Endothelial cell of umbilical vein (primary cell): ENCODE measurements around the gene CST3. TPM values are rescaled to one million over a fixed set of nuclear protein-coding genes. Genes with fewer than 3 reads are reported as not detected.

ENCODE experiments used
- BruUV-seq: library from RNA; stranded (reverse); fragments of 400-500 nt; replicated peaks from 2 replicates; lab custom pipeline; 2021; lab: Mats Ljungman, UMichigan
- CTCF ChIA-PET: fragments of 300-600, 350-600 bp; sonication (Branson Sonifier 250); formaldehyde crosslinking; loops from one replicate; lab custom pipeline; 2021; ENCODE audit warnings: antibody characterized with exemption, inconsistent platforms; lab: Charles Lee
- POLR2A ChIA-PET: fragments of 300-600, 350-600 bp; sonication (Branson Sonifier 250); formaldehyde crosslinking; loops from one replicate; lab custom pipeline; 2021; ENCODE audit warnings: antibody characterized with exemption, inconsistent platforms; lab: Charles Lee
- DNase-seq: peaks from one replicate; pipeline ENCODE4 v3.0.0-alpha.2; 2011; ENCODE audit warnings: low read depth, low spot score
- FAIRE-seq: peaks from 2 replicates; lab custom pipeline; 2011; peaks lifted over from hg19 to GRCh38; lab: Jason Lieb, UNC
- H2AFZ ChIP-seq: 2 replicates; pipeline ENCODE4 v1.6.0; 2012; ENCODE audit warnings: low read depth, low read length, control low read depth, inconsistent platforms
- H3K27ac ChIP-seq: 2 replicates; pipeline ENCODE4 v1.5.1; 2011; ENCODE audit warnings: low read depth, mild to moderate bottlenecking, control low read depth, low read length, moderate library complexity; ENCODE audit not compliant: insufficient read depth
- H3K27me3 ChIP-seq, 2 experiments: 2 replicates each; pipeline versions ENCODE4 v1.6.0 to v1.6.1; 2011; ENCODE audit warnings: low read length in 2 of 2, mixed read lengths in 1 of 2; ENCODE audit not compliant: control insufficient read depth in 2 of 2, insufficient read depth in 2 of 2
- H3K36me3 ChIP-seq, 2 experiments: 2 replicates in 1 of 2; 3 replicates in 1 of 2; pipeline ENCODE4 v1.5.1; 2011; ENCODE audit warnings: low read length in 2 of 2, mild to moderate bottlenecking in 1 of 2, moderate library complexity in 1 of 2; ENCODE audit not compliant: control insufficient read depth in 2 of 2, insufficient read depth in 2 of 2; ENCODE audit errors: extremely low read depth in 1 of 2
- H3K4me1 ChIP-seq: 3 replicates; pipeline ENCODE4 v1.5.1; 2011; ENCODE audit warnings: mild to moderate bottlenecking, low read length; ENCODE audit not compliant: control insufficient read depth, insufficient read depth; ENCODE audit errors: extremely low read depth
- H3K4me2 ChIP-seq: 2 replicates; pipeline ENCODE4 v1.6.1; 2011; ENCODE audit warnings: low read length, control low read depth, mixed read lengths; ENCODE audit not compliant: insufficient read depth
- H3K4me3 ChIP-seq, 3 experiments: fragments of 200-600 bp in 1 of 3; sonication (generic), shearing (Covaris generic) in 1 of 3; replicated peaks in 1 of 3; 2 replicates each; pipeline ENCODE4 v1.5.1; 2011 to 2016; ENCODE audit warnings: control low read depth in 3 of 3, low read length in 3 of 3, mild to moderate bottlenecking in 2 of 3, inconsistent platforms in 1 of 3, low read depth in 1 of 3, moderate library complexity in 1 of 3; ENCODE audit not compliant: insufficient read depth in 1 of 3
- H3K79me2 ChIP-seq: 2 replicates; pipeline ENCODE4 v1.6.0; 2012; ENCODE audit warnings: low read length, inconsistent platforms; ENCODE audit not compliant: control insufficient read depth, insufficient read depth
- H3K9ac ChIP-seq: replicated peaks from 2 replicates; pipeline ENCODE3; 2011; ENCODE audit warnings: low read length, control low read depth; ENCODE audit not compliant: insufficient read depth; ENCODE audit errors: extremely low read depth
- H3K9me1 ChIP-seq: replicated peaks from 3 replicates; pipeline ENCODE4 v1.6.0; 2011; ENCODE audit warnings: mild to moderate bottlenecking, low read length; ENCODE audit not compliant: control insufficient read depth, insufficient read depth; ENCODE audit errors: extremely low read depth
- H3K9me3 ChIP-seq: replicated peaks from 2 replicates; pipeline ENCODE4 v1.5.1; 2012; ENCODE audit warnings: low read length, inconsistent platforms; ENCODE audit not compliant: control insufficient read depth, insufficient read depth
- H4K20me1 ChIP-seq: replicated peaks from 2 replicates; pipeline ENCODE3; 2011; ENCODE audit warnings: mild to moderate bottlenecking, low read length; ENCODE audit not compliant: control insufficient read depth, insufficient read depth; ENCODE audit errors: extremely low read depth
- CTCF ChIP-seq, 2 donors: IDR thresholded peaks; 1 replicate in 1 of 2; 2 replicates in 1 of 2; pipeline ENCODE4 v1.5.1; 2011; ENCODE audit warnings: low read length in 2 of 2, mild to moderate bottlenecking in 2 of 2, moderate library complexity in 2 of 2, control low read depth in 1 of 2, inconsistent platforms in 1 of 2, low read depth in 1 of 2; ENCODE audit not compliant: insufficient read depth in 1 of 2; ENCODE audit errors: extremely low read depth in 1 of 2
- EZH2 ChIP-seq: IDR thresholded peaks from 2 replicates; pipeline ENCODE4 v1.6.1; 2012; ENCODE audit warnings: borderline replicate concordance, low read depth, mild to moderate bottlenecking, moderate library complexity, low read length, inconsistent platforms; ENCODE audit not compliant: severe bottlenecking
- FOS ChIP-seq: IDR thresholded peaks from 2 replicates; pipeline ENCODE4 v1.6.1; 2011; ENCODE audit warnings: mild to moderate bottlenecking, low read length, moderate library complexity, borderline replicate concordance; ENCODE audit not compliant: insufficient read depth
- GATA2 ChIP-seq: IDR thresholded peaks from 2 replicates; pipeline ENCODE4 v1.7.0; 2011; ENCODE audit warnings: low read depth, mild to moderate bottlenecking, moderate library complexity, mixed read lengths, low read length; ENCODE audit not compliant: insufficient read length, insufficient read depth
- JUN ChIP-seq: IDR thresholded peaks from 2 replicates; pipeline ENCODE4 v1.6.1; 2011; ENCODE audit warnings: borderline replicate concordance, low read depth; ENCODE audit not compliant: insufficient read length, insufficient read depth
- POLR2A ChIP-seq: IDR thresholded peaks from 2 replicates; pipeline ENCODE4 v1.6.1; 2012; ENCODE audit warnings: low read depth, mild to moderate bottlenecking, control low read depth, low read length
- POLR2AphosphoS5 ChIP-seq: IDR thresholded peaks from 2 replicates; pipeline ENCODE4 v1.6.1; 2012; ENCODE audit warnings: low read depth, mild to moderate bottlenecking, control low read depth, low read length, moderate library complexity; ENCODE audit not compliant: insufficient read depth
- dilution Hi-C: fragments of 300-500 bp; cut with MboI; formaldehyde crosslinking; loops from one replicate; pipeline ENCODE4 v1.15.0; 2019; ENCODE audit warnings: low sequenced_read_pairs; ENCODE audit not compliant: extremely low pct_ligation_motif_present
- intact Hi-C: fragments of 100-400 bp; cut with micrococcal nuclease; formaldehyde crosslinking; loops from one replicate; pipeline ENCODE4 v1.10.0; 2022
- polyA plus RNA-seq, 4 experiments: library from polyadenylated mRNA; depleted of rRNA in 3 of 4; stranded (reverse) in 3 of 4; unstranded in 1 of 4; fragments of >200 nt; gene quantifications; 2 replicates each; pipeline versions ENCODE4 v1.2.1 to v1.2.3, GENCODE V29; 2011 to 2012; ENCODE audit warnings: missing spikeins in 1 of 4
- total RNA-seq: library from RNA; stranded (reverse); gene quantifications from 2 replicates; pipeline ENCODE4 v1.2.3, GENCODE V29; 2021

The CST3 gene
- total and polyA plus RNA-seq, 2 donors (not counting 3 experiments of a cell fraction or from before 2014, with no cell fraction given) = 251 to 479 TPM

GRCh38 chr20:23603321-23603720 is 34.4 kb downstream of the CST3 start:
- CTCF ChIA-PET = interaction anchor here (0.8 to 2.2 kb wide), 2 partner anchors 157 to 161 kb away, joined by 3 to 8 read pairs; no protein-coding TSS in a partner anchor
- POLR2A ChIA-PET = no interaction called here
- DNase-seq (no peak), FAIRE-seq (no peak)
- Histone ChIP-seq H3K9me3 (no peaks in the 10 kb centered on the region), H3K4me3 (no peak overlapping the region), H3K4me2 (no peak overlapping the region), H3K79me2 (no peaks in the 10 kb centered on the region), H4K20me1 (no peaks in the 10 kb centered on the region), H3K9me1 (no peaks in the 10 kb centered on the region), H3K9ac (no peak overlapping the region), H3K27me3 (peaks cover 9 to 21% of the 10 kb centered on the region in 2 experiments), H3K4me1 (no peaks in the 10 kb centered on the region), H3K27ac (no peak overlapping the region), H2AFZ (no peak overlapping the region), H3K36me3 (no peaks in the 10 kb centered on the region)
- no TSS peak for BruUV-seq
- no peak for TF ChIP-seq GATA2
- TF ChIP-seq FOS = no peak
- TF ChIP-seq CTCF (IDR thresholded peaks at IDR 0.05; ENCODE audit: extremely low read depth in 1 of 2, insufficient read depth in 1 of 2, low read depth in 1 of 2, low read length in 2 of 2) = no peak
- no peak for TF ChIP-seq JUN
- TF ChIP-seq POLR2A = no peak
- TF ChIP-seq EZH2 = no peak
- no peak for TF ChIP-seq POLR2AphosphoS5
- dilution Hi-C loops (no loop called here), intact Hi-C loops (loop anchor here (10.0 kb wide), 3 partner anchors 61 to 919 kb away; partner anchors contain the start of gene THBD)
